Lung (tissue), 12 donors: ENCODE measurements around the gene FOXP2. TPM values are rescaled to one million over a fixed set of nuclear protein-coding genes. Genes with fewer than 3 reads are reported as not detected.

Source experiments
- ATAC-seq: fragments of 200-7000 bp; cut with Tn5 transposase; one replicate; pipeline ENCODE4 v1.9.1; 2020; ENCODE audit warnings: moderate number of reproducible peaks; ENCODE audit not compliant: insufficient read depth, low FRiP score
- DNase-seq, 3 donors: peaks; one replicate each; pipeline ENCODE4 v3.0.0-alpha.2; 2013 to 2017
- H3K27ac ChIP-seq, 2 donors: one replicate each; pipeline ENCODE4 v1.5.1; 2013; ENCODE audit warnings: mild to moderate bottlenecking in 2 of 2, moderate library complexity in 2 of 2, control low read depth in 1 of 2, inconsistent platforms in 1 of 2, low read depth in 1 of 2, low read length in 1 of 2
- H3K27me3 ChIP-seq, 3 donors: one replicate each; pipeline ENCODE4 v1.5.1; 2013; ENCODE audit warnings: low read length in 2 of 3; ENCODE audit not compliant: control insufficient read depth in 3 of 3, insufficient read depth in 3 of 3
- H3K36me3 ChIP-seq, 4 donors: one replicate each; pipeline ENCODE4 v1.5.1; 2013; ENCODE audit warnings: low read length in 4 of 4, mild to moderate bottlenecking in 1 of 4, moderate library complexity in 1 of 4; ENCODE audit not compliant: control insufficient read depth in 4 of 4, insufficient read depth in 4 of 4
- H3K4me1 ChIP-seq, 5 donors: one replicate each; pipeline ENCODE4 v1.5.1; 2013; ENCODE audit warnings: low read length in 5 of 5, mild to moderate bottlenecking in 2 of 5, moderate library complexity in 1 of 5; ENCODE audit not compliant: control insufficient read depth in 5 of 5, insufficient read depth in 5 of 5
- H3K4me3 ChIP-seq: one replicate; pipeline ENCODE4 v1.5.1; 2013; ENCODE audit warnings: mild to moderate bottlenecking, control low read depth, moderate library complexity
- H3K9ac ChIP-seq, 2 donors: one replicate each; pipeline ENCODE4 v1.5.1; 2013; ENCODE audit warnings: low read length in 2 of 2, control low read depth in 1 of 2; ENCODE audit not compliant: insufficient read depth in 1 of 2
- H3K9me3 ChIP-seq, 4 donors: one replicate each; pipeline ENCODE4 v1.5.1; 2013; ENCODE audit warnings: low read length in 3 of 4, mild to moderate bottlenecking in 1 of 4, moderate library complexity in 1 of 4; ENCODE audit not compliant: control insufficient read depth in 4 of 4, insufficient read depth in 3 of 4
- WGBS, 2 donors: extraction: QIAGEN DNeasy Blood & Tissue Kit; methylation state at CpG; one replicate each; pipeline ENCODE4 v1.1.7; 2013; 5-methylcytosine and 5-hydroxymethylcytosine counted together
- polyA plus RNA-seq, 2 donors: library from polyadenylated mRNA; stranded (reverse); fragments of 200-250 nt; gene quantifications; one replicate each; pipeline ENCODE4 v1.2.1, GENCODE V29; 2013
- total RNA-seq, 2 donors: library from RNA; depleted of rRNA in 1 of 2; stranded (reverse); fragments of >200 nt in 1 of 2; gene quantifications; one replicate each; pipeline ENCODE4 v1.2.1, GENCODE V29; 2014 to 2021
- TF ChIP-seq, protein P1 (sequence below): IDR thresholded peaks from 2 replicates; pipeline ENCODE4 v1.5.1; 2012; ENCODE audit warnings: mild to moderate bottlenecking; ENCODE audit errors: control extremely low read depth, extremely low read depth
- donor health status: control.
- donor health status: control.
- donor health status: Bipolar disorder and iron deficiency.
- donor health status: healthy.
- donor health status: DM: yes; HTN: yes; CAD: no.

Gene FOXP2
- total and polyA plus RNA-seq, 4 donors, result 0.93 to 49.3 (median 5.0) TPM

DNA sequence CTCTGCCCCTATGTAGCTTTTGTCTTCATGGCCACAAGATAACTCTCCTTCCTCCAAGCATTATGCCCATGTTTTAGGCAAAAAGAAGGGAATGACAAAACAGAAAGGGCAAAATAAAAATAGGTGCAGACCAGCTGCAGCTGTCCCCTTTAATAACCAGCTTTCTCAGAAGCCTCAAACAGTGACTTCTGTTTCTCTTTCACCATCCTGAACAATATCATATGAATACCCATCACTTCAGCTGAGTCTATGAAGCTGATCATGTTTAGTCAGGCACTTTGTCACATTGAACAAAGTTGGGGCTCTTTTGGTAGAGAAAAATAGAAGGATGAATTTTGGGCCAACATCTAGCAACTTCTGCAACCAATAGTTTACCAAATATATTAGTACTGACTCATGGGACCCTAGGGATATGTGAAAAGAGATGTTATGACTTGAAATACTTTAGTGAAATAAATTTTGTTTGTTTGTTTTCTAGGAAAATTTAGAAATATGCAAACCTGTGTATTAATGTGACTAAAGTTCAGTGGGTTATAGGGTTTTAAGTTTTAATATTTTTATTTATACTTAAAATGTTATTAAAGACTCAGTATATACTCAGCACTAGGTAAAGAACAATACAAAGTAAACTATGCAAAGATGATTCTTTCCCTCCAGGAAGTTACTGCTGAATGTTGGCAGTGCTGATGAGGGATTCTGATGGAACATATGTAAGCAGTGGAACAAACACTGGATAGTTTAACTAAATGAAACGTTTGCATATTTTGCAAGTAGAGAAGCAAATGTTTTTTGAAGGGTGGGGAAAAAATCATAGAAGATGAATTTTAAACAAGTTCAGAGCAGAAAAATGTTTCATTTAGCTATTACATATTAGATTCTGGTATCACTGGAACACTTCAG, 133.7 kb downstream of the FOXP2 start:
- H3K4me1 ChIP-seq, result no peaks in the 10 kb centered on the region
- no peaks in the 10 kb centered on the region for H3K9me3 ChIP-seq
- H3K27me3 ChIP-seq, result no peaks in the 10 kb centered on the region
- no peak overlapping the region for H3K9ac ChIP-seq
- TF ChIP-seq, protein P1, sequence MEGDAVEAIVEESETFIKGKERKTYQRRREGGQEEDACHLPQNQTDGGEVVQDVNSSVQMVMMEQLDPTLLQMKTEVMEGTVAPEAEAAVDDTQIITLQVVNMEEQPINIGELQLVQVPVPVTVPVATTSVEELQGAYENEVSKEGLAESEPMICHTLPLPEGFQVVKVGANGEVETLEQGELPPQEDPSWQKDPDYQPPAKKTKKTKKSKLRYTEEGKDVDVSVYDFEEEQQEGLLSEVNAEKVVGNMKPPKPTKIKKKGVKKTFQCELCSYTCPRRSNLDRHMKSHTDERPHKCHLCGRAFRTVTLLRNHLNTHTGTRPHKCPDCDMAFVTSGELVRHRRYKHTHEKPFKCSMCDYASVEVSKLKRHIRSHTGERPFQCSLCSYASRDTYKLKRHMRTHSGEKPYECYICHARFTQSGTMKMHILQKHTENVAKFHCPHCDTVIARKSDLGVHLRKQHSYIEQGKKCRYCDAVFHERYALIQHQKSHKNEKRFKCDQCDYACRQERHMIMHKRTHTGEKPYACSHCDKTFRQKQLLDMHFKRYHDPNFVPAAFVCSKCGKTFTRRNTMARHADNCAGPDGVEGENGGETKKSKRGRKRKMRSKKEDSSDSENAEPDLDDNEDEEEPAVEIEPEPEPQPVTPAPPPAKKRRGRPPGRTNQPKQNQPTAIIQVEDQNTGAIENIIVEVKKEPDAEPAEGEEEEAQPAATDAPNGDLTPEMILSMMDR, result no peak
- 31 to 62% methylated on average over 1 of the region's 1 CpG for WGBS, 2 donors
- H3K27ac ChIP-seq, result no peak overlapping the region
- no peak overlapping the region for H3K4me3 ChIP-seq
- no peaks in the 10 kb centered on the region for H3K36me3 ChIP-seq
- DNase-seq (peak in 1 of 3 donors; percentile 38), ATAC-seq (no peak)

DNA sequence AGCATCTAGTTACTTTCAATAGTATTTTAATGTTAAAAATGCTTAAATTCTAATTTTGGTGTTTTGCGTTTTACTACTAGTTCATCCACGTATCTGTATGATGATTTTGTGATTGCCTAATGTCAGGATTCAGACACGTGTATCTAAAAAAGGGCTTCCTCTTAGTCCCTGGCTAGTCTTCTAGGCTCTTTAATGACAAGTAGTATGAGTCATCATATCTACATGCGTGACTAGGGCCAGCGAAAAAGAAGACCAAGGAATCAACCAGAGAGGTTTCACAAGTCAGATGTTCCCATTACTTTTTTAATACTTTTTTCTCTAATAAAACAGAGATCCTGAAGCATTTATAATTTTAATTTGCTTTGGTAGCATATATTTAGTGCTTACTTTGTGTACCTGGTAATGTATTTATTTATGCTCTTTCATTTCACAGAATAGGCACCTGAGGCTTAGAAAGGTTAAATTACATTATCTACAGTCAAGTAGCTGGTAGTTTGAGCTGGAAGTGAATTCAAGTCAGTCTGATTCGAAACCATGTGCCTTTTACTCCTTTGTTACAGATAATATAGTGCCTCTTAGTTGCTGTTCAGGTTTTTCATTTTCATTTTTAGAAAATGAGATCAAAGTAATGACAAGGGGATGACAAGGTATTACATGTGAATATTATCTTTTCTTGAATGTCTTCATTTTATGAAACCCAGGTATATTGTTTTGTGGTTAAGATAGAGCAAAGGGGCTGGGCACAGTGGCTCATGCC, 140.3 kb downstream of the FOXP2 start:
- H3K27ac ChIP-seq, result no peak overlapping the region
- DNase-seq, result no peak
- no peaks in the 10 kb centered on the region for H3K4me1 ChIP-seq
- H3K27me3 ChIP-seq, result no peaks in the 10 kb centered on the region
- WGBS, 2 donors, result 69 to 79% methylated on average over 6 of the region's 6 CpGs
- ATAC-seq, result no peak
- no peak overlapping the region for H3K4me3 ChIP-seq
- no peaks in the 10 kb centered on the region for H3K9me3 ChIP-seq
- H3K9ac ChIP-seq, result no peak overlapping the region
- TF ChIP-seq, protein P1, result no peak
- no peaks in the 10 kb centered on the region for H3K36me3 ChIP-seq

DNA sequence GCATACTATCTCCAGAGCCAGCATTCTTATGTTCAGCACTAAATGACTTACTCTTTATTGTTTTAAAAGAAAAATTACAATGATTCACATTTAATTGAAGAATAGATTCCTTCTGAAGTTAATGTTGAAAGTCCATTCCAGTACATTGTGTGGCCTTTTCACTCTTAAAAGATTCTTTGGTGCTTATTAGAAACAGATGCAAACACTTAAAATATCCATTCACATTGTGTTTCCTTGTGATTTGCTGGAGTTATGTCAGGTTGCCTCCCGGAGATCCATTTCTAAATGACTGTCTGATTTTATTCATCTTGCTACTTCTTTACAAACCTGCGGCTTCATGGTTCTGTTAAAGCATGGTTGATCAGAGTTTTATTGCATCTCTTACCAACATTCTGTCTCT, 152.8 kb downstream of the FOXP2 start:
- Histone ChIP-seq H3K27ac (no peak overlapping the region), H3K4me1 (no peaks in the 10 kb centered on the region), H3K36me3 (no peaks in the 10 kb centered on the region), H3K4me3 (no peak overlapping the region), H3K27me3 (no peaks in the 10 kb centered on the region), H3K9me3 (no peaks in the 10 kb centered on the region), H3K9ac (no peak overlapping the region)
- 85 to 90% methylated on average over 2 of the region's 2 CpGs for WGBS, 2 donors
- TF ChIP-seq, protein P1, result no peak
- DNase-seq (no peak), ATAC-seq (no peak)
